ENCODE measurements around the gene SCN8A.
"Not testable (repeated sequence)": the region's sequence is repeated elsewhere in the genome, so short reads cannot be mapped to it uniquely, and the experiment has no call there.

Gene SCN8A

DNA sequence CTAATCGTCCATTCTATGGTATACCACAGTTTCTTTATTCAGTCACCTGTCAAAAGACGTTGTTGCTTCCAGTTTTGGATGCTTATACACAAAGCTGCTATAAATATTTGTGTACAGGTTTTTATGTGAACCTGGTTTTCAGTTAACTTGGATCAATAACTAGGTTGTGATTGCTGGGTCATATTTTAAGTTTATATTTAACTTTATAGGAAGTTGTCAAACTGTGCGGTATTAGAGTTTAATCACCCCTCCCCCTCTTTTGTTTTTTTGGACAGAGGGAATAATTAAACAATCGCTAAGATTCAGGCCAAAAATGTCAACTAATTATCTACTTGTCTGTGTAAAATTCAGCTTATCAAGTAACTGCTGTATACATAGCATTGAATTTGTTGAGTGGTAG is 34.3 kb downstream of the SCN8A start:
- DNase-seq (ENCODE audit: low read depth), result no peak

DNA sequence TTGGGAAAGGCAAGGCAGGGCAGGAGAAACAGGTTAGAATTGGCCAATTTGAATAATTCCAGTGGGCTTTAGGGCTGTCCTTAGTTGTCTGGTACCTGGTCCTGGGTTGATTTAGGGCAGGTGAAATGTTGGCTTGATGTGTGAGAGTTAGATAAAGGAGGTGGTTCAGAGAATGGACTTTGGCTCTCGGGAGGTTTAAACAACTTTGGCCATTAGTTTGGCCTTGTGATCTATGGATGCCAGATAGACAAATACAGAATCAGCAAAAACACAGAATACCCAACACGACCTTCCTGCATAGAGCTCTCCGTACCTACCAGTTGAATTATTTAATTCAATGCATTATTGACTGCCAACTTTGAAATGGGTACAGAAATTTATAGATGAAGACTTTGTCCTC is 35.1 kb downstream of the SCN8A start:
- no peak for DNase-seq (ENCODE audit: low read depth)

DNA sequence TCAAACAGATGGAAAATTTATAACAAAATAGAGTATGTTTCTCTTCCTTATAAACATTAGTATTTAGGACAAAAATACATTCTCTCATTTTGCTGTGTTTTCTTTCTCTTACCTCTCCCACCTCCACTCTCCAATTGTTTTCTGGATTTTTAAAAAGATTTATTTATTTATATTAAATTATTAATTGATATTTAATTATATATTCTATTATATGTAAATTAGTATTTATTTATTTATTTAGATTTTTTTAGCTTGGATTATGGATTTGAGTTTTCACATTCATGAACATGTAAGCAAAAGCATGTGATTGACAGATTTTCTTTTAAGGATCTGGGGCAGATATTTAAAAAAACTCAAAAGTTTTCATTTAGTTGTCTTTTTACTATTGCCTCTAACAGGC is 35.6 kb downstream of the SCN8A start:
- no peak for DNase-seq (ENCODE audit: low read depth)

DNA sequence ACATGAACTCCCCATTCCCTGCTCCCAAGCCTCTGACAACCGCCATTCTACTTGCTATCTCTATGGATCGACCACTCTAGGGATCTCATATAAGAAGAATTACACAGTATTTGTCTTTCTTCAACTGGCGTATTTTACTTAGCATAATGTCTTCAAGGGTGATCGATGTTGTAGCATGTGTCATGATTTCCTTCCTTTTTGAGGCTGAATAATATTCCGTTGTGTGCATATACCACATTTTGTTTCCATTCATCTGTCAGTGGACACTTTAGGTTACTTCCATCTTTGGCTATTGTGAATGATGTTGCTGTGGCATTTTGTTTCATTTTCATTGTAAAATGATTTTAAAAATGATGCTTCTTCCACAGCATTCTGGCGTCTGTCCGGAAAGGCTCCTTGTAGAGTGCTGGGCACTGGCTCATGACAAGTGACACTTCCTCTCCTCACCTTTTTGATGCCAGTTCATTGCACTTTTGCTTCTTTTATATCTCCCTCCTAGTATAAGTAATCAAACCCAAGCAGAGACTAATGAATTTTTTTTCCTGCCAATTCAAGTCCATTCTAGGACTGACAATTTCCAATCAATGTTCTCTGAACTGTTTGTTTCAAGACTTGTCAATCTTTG is 39.3 kb downstream of the SCN8A start:
- DNase-seq (ENCODE audit: low read depth), result no peak

DNA sequence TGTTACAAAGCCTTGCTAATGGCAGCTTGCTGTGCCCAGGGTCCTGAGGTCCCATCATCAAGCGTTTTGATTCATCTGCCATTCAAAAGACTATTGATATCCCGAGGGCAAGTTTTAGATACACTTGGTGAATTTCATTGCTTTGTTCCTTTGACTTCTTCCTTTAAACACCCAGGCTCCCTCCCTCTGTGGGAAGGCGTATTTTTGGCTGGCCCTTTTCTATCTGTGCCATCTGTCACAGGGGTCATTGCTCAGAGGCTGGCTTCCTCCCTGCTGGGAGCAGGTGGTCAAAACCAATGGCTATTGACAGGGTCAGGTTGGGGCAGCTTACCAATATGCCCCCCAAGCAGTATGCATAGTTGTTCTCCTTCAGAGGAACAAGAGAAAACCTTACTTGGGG is 40.0 kb downstream of the SCN8A start:
- DNase-seq (ENCODE audit: low read depth), result no peak

DNA sequence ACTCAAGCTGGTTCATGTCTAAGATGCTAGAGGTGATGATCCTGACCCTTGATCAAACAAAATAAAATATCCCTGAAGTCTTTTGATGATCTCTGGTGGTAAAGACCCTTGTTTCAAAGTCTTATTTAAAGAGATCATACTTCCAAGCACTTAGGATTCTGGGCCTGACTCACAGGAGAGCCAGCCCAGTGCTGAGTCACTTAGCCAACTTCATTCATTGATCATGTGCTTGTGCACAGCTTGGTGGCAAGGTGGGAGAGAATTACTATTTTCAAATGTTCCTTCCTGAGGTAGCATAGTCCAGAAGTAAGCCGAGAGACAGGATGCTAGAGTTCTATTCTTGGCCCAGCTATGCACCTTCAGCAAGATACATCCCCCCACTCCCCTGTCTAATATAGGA is 40.6 kb downstream of the SCN8A start:
- DNase-seq (ENCODE audit: low read depth), result peak; percentile 63

DNA sequence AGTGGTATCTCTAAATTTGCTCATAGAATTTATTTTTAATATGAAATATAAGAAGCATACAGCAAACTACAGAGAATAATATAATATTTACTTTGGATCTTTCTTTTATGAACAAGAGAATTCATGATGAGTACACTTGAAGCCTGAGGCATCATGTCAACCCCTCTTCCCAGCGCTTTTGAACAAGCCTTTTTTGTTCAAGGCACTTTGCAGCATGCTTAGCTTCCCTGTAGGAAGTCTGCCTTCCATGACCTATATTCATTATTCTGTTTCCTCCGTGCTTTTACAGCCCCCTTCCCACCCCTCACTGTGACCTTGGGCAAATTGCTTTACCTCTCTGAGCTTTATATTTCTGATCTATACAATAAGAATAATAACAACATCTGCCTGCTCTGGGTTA is 41.6 kb downstream of the SCN8A start:
- no peak for DNase-seq (ENCODE audit: low read depth)

DNA sequence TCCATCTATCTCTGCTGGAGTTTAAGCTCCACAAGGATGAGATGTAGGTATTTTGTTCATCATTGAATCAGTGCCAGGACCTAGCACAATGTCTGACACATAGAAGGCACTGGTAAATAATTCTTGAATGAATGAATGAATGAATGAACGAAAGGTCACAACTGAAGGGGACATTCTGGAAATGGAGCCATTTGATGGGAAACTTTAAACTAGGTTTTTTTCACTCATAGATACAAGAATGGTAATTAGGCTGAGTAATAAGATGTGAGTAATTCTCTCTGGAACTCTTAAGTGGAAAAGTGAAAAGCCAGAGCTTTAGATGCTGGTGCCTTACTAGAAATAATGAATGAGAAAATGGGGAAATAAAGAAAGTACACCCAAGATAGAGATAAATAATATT is 44.3 kb downstream of the SCN8A start:
- DNase-seq (ENCODE audit: low read depth), result peak; percentile 22

DNA sequence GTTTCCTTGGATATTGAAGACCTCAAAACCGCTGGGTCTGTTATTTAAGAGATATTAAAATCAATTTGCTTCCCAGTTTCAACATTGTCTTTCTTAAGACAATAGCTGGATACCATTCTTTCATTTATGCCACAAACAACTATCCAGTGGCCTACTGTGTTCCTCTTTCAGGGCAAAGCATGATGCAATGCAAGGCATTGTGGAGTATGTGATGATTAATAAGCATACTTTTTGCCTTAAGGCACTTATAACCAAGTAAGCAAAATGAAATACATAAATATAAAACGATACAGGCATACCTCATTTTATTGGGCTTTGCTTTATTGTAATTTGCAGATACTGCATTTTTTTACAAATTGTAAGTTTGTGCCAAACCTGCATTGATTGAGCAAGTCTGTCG is 45.5 kb downstream of the SCN8A start:
- DNase-seq (ENCODE audit: low read depth), result peak; percentile 25

DNA sequence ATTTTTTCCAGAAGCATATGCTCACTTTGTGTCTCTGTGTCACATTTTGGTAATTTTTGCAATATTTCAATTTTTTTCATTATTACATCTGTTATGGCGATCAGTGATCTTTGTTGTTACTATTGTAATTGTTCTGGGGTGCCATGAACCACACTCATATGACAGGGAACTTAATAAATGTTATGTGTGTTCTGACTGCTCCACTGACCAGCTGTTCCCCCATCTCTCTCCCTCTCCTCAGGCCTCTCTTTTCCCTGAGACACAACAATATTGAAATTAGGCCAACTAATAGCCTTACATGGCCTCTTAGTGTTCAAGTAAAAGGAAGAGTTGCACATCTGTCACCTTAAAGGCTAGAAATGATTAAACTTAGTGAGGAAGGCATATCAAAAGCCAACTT is 46.0 kb downstream of the SCN8A start:
- DNase-seq (ENCODE audit: low read depth), result no peak

DNA sequence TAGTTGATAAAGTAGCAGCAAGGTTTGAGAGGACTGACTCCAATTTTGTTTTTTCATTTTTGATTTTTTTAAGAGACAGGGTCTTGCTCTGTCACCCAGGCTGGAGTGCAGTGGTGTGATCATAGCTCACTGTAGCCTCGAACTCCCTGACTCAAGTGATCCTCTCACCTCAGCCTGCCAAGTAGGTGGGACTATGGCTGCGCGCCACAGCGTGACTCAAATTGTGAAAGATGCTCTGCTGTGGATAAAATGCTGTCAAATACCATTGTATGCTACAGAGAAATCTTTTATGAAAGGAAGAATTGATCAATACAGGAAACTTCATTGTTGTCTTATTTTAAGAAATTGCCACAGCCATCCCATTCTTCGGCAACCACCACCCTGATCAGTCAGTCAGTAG is 48.3 kb downstream of the SCN8A start:
- DNase-seq (ENCODE audit: low read depth), result peak; percentile 16

DNA sequence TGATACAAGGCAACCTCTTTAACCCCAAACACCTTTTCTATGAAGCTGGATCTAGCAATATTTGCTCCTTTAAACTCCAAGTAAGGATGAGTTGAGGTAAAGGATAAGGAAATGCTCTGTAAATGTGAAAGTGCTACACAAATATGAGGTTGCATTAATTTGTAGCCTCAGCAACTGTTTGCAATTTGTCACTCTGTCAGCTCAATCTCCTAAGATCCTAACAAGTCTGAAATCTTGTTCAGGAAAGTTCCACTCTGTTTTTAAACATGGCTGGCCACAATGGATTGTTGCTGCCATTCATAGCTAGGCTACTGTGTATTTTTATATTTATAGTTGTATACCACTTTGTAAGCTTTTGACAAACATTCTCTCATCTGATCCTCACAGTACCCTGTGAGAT is 51.3 kb downstream of the SCN8A start:
- DNase-seq (ENCODE audit: low read depth), result no peak

DNA sequence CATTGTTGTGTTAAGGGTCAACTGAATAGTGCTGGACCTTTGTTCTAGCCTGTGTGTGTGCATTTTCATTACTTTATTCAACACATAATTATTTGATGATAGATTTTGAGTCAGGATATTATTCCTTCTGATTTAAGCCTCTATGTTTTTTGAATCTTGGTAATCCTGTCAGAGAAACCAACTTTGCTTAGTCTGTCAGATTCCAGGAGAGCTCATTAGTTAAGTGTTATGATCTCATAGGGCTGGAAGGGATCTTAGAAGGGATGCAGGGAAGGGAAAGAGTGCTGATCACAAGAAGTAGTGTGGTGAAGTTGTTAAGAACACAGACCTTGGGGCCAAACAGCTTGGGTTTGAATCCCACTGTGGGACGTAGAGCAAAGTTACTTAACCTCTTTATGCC is 52.9 kb downstream of the SCN8A start:
- no peak for DNase-seq (ENCODE audit: low read depth)

DNA sequence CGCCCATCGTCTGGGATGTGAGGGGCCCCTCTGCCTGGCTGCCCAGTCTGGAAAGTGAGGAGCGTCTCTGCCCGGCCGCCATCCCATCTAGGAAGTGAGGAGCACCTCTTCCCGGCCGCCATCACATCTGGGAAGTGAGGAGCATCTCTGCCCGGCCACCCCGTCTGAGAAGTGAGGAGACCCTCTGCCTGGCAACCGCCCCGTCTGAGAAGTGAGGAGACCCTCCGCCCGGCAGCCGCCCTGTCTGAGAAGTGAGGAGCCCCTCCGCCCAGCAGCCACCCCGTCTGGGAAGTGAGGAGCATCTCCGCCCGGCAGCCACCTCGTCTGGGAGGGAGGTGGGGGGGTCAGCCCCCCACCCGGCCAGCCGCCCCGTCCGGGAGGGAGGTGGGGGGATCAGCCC is 53.7 kb downstream of the SCN8A start:
- not testable (repeated sequence) for DNase-seq (ENCODE audit: low read depth)

DNA sequence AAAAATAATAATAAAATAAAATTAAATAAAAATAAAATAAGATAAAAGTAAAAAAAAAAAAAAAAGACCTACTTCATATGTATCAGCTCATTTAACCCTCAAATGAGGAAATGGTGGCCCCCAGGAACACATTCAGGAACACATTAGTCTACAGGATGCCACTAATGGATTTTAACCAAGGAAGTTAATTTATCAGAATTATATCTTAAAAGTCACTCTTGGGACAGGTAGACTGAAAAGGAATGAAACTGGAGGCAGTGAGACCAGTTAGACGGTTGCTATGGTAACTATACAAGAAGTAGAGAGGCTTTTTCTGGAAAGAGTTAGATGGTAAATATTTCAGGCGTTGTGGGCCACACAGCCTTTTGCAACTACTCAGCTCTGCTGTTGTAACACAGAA is 54.9 kb downstream of the SCN8A start:
- DNase-seq (ENCODE audit: low read depth), result no peak

DNA sequence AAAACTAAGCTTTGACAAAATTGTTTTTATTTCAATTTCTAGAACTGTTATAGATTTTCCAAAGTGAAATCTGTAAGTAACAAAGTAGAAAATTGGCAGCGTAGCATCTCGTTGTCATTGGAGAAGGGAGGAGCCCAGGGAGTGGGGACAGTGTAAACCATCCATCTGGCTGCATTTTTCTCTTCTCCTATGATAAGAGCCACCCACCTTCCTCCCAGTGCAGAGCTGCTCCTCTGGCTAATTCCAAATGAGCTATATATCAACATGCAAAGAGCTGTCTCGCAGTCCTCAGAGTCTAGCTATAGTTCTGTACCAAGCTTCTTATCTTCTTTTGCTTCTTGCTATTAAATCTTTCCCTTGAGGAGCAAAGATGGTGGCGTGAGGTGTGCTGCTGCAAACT is 56.6 kb downstream of the SCN8A start:
- DNase-seq (ENCODE audit: low read depth), result no peak

DNA sequence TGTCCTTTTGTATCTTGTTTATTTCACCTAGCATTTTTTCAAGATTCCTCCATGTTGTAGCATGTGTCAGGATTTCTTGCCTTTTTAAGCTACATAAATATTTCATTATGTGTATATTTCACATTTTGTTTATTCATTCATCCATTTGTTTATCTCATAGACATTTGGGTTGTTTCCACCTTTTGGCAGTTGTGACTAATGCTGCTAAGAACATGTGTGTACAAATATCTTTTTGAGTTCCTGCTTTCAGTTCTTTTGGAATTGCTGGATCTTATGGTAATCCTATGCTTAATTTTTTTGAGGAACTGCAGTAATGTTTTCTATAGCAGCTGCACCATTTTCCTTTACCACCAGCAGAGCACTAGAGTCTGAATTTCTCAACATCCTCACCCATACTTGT is 62.4 kb downstream of the SCN8A start:
- DNase-seq (ENCODE audit: low read depth), result no peak

DNA sequence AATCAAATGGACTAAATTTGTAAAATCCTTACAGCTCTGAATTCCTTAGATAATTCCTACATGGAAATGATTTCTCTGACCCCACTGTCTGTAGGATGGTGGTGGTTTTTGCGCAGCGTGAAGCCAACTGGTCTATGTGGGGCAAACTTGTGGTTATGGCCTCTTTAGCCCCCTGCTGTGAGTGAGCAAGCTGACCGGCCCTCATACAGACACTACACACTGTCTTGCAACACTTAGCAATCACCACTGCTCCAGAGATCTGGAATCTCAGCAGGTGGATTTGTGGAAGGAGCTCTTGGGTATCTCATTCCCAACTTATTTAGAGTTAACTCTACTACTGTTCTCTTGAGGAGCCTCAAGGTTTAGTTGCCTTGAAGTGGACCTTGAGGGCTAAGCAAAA is 70.2 kb downstream of the SCN8A start:
- no peak for DNase-seq (ENCODE audit: low read depth)

DNA sequence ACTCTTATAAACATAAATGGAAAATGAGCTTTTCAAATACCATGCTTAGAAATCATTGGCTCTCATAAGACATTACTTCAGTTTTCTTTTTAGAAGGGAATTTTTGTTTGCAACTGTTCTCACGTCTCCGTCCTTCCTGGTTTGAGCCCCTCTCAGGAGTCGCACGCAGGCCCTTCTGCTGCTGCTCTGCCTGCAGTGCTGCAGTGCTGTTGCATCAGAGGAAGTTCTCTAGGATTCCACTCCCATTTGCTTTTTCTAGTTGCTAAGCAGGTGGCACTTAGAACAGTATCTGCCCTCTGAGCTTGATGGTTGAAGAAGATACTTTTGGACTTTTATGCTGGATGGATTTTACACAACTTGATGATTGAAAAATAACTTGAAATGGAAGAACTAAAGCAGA is 70.8 kb downstream of the SCN8A start:
- no peak for DNase-seq (ENCODE audit: low read depth)

DNA sequence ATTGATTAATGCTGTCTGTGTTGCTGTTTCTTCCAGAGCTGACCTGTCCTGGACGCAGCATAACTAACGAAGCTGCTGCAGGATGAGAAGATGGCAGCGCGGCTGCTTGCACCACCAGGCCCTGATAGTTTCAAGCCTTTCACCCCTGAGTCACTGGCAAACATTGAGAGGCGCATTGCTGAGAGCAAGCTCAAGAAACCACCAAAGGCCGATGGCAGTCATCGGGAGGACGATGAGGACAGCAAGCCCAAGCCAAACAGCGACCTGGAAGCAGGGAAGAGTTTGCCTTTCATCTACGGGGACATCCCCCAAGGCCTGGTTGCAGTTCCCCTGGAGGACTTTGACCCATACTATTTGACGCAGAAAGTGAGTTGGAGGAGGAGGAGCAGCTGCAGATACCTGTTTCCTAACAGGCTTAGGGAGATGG is 71.7 kb downstream of the SCN8A start:
- DNase-seq (ENCODE audit: low read depth), result no peak

DNA sequence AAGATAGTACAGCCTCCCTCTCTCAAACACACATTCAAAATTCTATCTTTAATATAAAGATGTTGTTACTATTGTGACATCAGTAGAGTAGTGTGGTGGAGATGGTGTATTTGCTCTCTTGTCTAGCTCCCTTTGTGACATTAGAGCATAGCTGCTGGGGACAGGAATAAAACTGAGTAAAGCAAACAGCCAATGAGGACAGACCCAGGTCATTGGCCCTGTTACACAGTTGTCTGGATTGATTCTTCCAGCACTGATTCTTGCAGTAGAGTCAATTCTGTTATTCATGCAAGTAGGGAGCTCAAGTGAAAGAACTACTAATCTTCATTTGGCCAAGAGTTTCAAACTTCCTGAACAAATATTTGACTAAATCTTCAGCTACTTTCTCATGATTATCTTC is 72.4 kb downstream of the SCN8A start:
- DNase-seq (ENCODE audit: low read depth), result no peak

DNA sequence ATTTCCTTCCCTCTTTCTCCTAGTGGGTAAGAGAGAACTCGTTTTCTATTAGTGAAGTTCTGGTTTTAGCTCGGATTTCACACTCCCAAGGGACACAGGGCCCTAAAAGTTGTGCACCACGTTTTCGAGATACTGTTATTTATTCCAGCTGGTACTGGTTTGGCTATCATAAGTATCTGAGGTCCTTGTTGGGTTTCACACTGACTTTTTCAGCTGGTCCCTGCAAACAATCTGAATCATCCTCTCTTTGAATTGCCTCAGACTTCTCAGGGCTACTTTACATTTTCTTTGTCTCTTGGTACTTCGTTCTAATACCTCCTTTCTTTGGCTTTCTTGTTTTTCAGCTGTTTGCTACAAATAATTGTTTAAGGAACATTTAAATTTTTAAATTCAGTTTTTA is 75.7 kb downstream of the SCN8A start:
- no peak for DNase-seq (ENCODE audit: low read depth)

DNA sequence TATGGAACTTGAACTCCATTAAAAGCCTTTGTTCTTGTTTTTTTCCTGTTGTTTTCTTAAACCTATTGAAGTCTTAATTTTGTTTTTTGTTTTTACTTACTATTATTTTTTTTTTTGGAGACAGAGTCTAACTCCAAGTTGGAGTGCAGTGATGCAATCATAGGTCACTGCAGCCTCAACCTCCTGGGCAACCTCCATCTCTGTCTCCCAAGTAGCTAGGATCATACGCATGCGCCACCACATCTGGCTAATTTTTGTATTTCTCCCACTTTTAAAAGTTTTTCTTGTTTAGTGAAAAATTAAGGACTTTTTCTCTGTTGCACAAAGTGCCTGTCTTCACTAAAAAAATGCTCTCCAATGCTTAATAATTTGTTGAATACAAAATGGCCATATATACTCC is 76.2 kb downstream of the SCN8A start:
- DNase-seq (ENCODE audit: low read depth), result no peak

DNA sequence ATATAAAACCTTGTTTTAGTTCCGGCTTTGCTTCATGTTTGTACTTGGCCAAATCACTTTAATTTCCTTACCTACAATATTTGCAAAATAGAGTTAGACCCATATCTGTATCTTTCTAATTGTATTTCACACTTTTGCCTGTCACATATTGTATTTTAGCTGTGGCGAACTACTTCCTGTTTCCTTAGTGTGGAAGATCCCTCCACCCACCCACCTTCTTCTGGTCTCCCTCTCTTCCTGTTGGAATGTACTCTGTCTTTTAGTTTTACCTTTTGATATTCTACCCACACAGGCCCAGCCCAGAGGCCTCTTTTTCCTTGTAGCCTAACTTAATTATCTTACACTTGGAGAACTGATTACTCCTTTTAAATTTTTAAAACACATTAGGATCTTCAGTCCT is 78.2 kb downstream of the SCN8A start:
- DNase-seq (ENCODE audit: low read depth), result no peak

DNA sequence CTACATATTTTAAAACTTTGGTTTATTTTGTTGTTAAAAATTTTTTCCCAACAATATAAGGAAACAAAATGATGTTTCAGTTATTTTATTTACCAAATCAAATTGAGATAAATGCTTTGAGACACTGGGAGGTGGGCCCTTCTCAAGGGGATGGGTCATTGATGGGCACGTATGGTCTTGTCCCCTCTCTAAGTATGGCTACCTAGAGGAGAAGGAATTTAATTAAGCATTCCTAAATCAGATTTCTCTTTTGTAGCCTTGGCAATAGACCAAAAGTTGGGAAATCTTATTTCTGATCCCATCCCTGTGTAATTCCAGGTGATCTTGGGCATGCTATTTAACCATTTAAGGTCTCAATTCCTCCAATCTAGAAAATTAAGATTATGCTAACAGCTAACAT is 79.0 kb downstream of the SCN8A start:
- DNase-seq (ENCODE audit: low read depth), result no peak

All from stromal cell of bone marrow (primary cell).